Gastroesophageal sphincter (tissue), 3 donors: Measurements from ENCODE around the gene SPACA6.

Experiments
- EP300 ChIP-seq: sonication (generic); formaldehyde crosslinking; IDR thresholded peaks from one replicate; pipeline ENCODE4 v1.6.1; 2017; ENCODE audit warnings: antibody characterized with exemption, mild to moderate bottlenecking
- TF ChIP-seq, protein P1 (sequence below), 4 experiments: fragments of 200-600 bp in 2 of 4; fragments of 450-650 bp in 2 of 4; sonication (generic) in 1 of 4; IDR thresholded peaks; one replicate each; pipeline ENCODE4 v1.5.1; 2017 to 2019; ENCODE audit warnings: antibody characterized with exemption in 4 of 4, mild to moderate bottlenecking in 2 of 4, moderate library complexity in 2 of 4

DNA sequence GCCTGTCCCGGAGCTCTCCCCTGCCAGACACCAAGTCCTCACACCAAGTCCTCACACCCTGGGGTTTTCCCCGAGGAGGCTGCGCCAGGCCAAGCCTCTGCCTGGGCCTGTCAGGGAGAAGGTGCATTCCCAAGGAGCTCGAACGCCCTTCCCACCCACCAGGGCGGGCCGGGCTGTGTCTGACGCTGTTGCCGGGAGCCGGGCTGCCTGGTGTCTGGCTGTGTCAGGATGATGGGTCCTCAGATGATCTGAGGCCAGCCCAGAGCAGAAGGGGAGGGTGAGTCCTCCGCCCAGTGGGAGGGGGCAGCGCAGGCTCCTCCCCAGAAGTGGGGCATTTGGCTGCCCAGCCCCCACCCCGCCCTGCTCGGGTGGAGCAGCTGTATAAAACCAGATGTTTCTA is 32.9 kb downstream of the SPACA6 start:
- TF ChIP-seq, protein P1, sequence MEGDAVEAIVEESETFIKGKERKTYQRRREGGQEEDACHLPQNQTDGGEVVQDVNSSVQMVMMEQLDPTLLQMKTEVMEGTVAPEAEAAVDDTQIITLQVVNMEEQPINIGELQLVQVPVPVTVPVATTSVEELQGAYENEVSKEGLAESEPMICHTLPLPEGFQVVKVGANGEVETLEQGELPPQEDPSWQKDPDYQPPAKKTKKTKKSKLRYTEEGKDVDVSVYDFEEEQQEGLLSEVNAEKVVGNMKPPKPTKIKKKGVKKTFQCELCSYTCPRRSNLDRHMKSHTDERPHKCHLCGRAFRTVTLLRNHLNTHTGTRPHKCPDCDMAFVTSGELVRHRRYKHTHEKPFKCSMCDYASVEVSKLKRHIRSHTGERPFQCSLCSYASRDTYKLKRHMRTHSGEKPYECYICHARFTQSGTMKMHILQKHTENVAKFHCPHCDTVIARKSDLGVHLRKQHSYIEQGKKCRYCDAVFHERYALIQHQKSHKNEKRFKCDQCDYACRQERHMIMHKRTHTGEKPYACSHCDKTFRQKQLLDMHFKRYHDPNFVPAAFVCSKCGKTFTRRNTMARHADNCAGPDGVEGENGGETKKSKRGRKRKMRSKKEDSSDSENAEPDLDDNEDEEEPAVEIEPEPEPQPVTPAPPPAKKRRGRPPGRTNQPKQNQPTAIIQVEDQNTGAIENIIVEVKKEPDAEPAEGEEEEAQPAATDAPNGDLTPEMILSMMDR (IDR thresholded peaks at IDR 0.05) = no peak
- TF ChIP-seq EP300 = no peak
